GM19468 (cell line): ENCODE measurements around the gene NKD1.

Source experiments
- ATAC-seq: cut with Tn5 transposase; IDR thresholded peaks from one replicate; pipeline ENCODE4 v1.9.1; 2021; ENCODE audit warnings: mild to moderate bottlenecking, moderate library complexity, moderate number of reproducible peaks; ENCODE audit not compliant: unreplicated experiment; ENCODE audit errors: extremely low read depth

NKD1 gene

DNA sequence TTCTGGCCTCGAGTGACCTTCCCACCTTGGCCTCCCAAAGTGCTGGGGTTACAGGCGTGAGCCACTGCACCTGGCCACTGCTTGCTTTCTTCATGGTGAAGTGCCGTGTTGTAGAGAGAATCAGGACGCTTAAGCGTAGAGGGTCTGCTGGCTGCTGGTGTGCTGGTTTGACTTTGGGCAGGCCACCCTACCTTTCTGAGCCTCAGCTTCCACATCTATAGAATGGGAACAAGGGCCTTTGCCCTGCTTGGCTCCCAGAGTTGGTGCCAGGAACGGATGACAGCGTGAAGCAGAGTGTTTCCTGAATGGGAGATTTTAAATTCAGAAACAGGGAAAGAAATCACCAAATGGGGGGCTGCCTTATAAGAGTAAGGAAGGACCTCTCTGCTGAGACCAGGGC, 60.9 kb downstream of the NKD1 start:
- no peak for ATAC-seq

DNA sequence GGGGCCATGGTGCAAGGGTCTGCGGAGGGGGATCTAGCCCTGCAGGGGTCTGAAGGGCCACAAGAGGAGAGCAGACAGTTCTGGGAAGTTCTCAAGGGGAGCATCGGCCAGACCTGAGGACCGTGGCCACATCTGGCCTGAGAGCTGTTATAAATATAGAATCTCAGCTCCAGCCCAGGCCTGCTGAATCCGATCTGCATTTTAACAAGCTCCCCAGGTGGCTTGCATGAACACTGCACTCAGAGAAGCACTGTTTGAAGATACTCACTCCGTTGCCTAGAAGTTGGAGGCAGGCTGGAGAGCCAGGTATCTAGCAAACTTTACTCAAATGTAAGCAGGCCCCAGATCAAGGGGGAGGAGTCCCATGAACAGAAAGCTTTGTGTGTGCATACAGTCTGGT, 61.3 kb downstream of the NKD1 start:
- no peak for ATAC-seq

DNA sequence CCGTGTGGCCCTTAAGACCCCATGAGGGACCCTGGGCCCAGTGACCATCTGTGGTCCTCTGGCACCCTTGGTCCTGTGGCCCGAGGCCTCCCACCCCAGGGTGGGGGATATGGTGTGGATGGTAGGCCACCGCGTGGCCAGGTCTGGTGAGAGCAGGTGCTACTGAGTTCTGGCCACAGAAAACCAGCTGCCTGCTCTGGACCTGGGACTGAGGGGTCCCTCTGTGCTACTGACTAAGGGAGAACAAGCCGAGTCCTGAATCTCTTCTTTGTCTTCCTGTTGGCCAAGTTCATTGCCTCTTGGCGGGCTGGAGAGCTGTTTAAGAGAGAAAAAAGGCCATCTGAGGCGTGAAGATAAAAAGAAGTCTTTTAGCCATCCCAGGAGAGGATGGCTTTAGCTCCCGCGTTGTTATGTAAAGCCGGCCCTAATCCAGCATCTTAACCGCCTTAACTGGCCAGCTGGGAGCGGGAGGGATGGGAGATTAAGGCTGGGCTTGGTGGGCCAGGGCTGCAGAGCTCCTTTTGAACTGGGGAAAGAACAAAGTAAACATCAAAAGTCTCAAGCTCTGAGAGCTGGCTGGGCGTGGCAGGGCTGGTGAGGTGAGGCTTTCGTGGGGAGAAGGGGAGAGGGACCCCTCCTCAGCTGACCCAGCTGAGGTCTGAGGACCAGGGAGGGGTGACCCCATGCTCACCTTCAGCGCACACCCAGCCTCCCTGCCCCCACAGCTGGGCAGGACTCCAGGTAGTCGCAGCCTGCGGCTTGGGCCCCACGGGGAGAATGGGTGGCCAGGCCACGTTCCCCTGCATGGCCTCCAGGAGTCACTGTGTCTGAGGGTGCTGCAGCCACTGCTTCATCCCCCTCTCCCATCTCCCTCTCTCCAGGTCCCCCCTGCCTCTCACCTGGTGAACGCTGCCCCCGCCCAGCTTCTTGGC, 62.4 kb downstream of the NKD1 start:
- no peak for ATAC-seq

DNA sequence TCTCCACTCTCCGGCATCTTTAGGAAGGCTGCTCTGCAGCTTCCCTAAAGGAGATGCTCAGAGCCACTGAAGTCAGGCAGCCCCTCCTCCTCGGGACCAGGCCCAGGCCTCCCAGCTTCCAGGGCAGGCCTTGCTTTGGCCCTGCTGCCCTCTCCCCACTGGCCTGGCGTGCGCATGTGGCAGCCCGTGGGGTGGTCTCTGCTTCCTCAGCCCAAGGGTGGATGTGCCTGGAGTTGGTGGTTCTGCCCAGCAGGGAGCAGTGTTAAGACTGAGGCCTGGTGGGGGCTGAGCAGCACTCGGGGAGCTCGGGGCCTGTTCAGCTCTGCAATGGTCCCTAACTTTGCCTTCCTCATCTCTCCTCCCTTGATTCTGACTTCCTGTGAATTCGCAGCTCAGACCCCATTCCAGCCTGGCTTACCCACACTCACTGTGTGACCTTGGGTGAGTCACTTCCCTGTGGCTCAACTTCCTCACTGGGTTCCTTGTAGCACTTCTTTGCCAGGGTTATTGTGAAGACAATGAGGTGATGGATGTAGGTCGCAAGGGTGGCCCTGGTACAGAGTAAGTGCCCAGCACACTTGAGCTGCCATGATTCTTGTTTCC, 63.2 kb downstream of the NKD1 start:
- no peak for ATAC-seq

DNA sequence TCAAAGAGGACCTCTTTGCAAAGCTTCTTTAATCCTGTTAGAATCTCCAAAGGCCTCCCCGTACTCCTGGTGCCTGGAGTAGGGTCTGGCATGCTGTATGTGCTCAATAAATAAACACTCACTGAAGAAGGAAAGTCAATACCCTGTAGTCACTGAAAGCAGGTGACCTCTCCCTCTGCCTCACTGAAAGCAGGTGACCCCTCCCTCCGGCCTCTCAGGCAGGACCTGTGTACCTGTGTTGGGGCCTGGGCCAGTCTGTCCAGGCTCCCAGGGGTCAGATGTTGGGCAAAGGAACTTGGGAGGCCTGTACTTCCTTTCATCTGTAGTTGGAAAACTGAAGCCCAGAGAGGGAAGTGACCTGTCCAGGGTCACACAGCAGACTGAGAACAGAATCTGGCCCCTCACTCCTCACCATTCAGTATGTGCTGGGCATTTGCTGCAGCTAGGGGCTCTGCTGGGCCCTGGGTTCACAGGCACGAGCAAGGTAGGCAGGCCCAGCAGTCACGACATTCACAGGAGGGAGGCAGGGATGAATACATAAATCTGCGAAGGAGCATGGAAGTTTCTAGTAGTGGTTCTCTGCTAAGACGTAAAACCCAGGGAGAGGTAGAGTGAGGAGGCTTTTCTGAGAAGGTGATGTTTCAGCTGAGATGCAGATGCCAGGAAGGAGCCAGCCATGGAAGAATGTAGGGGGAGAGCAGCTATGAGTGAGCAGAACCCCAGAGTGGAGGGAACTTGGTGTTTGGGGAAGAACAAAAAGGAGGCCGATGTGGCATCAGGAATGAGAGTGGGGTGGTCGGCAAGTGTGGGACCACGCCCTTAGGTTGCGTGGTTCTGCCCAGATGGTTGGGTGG, 64.0 kb downstream of the NKD1 start:
- ATAC-seq = no peak

DNA sequence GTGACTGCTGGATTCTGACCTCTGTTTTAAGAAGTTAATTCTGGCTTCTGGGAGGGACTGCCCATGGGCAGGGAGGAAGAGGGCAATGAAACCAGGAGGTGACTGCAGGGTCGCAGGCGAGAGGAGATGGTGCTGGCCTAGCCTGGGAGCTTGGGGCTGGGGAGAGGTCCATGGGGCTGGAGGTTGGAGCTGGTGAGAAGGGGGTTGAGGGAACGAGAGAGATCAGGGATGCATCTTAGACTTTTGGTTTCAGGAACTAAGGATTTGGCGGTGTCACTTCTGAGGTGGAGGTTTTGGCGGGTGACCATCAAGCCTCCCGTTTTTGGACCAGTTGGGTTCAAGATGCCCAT, 64.6 kb downstream of the NKD1 start:
- ATAC-seq = no peak

DNA sequence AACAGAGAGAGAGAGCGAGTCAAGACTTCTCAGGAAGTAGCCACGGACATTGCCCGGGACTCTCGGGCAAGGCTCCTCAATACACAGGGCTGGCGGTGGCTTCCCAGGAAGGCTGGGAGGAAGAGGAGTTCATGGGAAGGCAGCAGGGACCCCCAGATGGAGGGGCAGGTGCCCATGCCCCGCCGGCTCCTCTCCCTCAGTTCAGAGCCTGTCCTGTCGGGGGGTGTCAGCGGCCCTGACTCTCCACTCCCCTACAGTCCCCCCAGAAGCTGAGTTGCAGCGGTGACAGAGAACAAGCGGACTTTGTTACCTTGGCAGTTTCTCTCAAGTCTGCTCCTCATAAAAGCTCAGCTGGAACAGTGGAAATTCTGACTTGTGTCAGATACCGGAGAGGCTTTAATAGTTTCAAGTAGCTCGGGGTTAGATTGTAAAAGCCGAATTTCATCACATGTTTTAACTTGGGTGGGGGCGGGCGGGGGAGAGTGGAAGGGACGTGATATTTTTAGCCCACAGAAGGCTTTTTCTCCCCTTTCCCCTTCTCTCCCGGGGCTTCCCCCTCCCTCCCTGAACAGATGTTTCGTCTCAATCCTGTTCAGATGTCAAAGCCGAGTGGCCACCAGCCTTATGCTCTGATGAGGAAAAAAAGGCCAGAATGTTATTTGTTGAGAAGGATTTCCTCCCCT, 65.2 kb downstream of the NKD1 start:
- no peak for ATAC-seq

DNA sequence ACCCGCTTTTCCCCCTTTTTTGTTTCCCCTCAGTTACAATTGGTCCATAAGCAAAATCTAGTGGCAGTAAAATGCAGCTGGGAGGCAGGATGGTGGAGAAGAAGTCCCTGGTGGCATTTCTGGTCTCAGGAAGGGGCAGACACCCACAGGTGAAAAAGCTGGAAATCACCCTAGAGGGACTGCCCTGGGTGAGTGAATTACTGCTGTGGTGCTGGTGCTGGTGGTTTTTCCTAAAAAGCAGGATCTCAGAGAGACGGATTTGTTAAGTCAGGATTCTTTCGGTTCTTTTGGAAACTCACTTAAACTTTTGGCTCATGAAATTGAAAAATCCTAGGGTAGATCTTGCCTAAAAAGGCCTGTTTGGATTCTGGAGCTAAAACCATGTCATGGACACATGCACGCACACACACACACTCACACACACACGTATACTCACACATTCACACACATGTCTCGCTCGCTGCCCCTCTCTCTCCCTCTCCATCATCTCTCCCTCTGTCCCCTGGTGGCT, 65.8 kb downstream of the NKD1 start:
- ATAC-seq = no peak

DNA sequence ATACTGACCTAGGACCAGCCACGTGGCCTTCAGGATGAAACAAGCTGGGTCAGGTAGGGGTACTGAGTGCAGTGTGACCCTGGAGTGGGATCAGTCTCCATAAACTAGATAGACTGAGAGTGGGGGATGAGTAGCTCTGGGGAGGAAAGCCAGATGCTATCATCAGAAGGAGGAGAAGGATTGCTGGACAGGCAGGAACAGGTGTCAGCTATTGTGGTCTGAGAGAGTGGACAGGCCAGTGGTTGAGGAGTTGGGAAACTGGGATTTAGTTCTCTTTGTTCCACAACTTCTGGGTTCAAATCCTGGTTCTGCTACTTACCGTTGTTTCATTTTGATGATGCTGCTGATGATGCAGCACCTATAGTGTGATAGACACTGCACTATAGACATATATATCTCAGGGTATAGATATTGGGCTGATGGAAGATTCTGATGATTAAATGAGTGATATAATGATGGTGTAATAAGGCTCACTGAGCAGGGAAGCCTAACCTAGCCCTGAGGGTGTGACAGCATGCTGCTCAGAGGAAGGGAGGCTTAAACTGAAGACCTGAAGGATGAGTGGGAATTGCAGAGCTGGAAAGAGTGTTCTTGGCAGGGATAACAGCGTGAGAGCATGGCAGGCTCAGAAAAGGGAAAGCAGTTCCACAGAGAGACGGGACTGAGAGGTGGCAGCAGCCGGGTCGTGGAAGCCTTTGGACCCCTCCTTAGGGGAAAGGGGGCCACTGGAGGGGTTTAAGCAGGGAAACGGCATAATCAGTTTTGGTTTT, 66.9 kb downstream of the NKD1 start:
- no peak for ATAC-seq

DNA sequence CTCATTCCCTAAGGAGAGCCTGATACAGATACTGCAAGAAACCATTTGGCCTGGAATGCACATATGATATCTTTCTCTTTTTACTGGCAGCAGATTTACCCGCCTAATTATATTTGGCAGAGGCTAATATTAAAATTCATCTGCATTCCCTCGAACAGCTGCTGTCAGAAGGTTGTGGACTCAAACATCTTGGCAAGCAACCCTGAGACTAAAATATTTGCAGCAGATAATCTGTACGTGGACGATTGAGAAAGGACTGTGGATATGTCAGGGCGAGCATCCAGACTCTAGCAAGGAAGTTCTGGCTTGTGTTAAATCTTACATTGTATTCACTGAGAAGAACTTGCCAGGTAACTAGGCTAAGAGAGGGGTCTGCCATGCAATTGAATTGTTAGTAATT, 67.7 kb downstream of the NKD1 start:
- no peak for ATAC-seq

DNA sequence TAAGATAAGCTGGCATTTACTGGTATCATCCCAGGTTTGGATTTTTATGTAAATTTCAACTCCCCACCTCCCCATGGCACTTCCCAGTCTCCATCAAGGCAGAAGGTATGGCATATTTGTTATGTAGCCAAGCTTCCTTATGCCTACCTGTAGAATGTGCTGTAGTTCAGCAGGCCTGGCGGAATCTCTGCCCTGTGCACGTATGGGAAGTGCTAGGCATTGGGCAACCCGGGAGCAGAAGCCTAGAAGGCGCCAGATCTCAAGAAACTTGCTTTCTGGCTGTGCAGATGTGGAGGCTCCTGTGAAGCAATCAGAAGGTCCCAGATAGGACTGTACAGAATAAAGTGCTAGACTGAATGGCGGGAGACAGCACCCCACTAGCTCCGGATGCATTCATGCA, 68.2 kb downstream of the NKD1 start:
- ATAC-seq = no peak

DNA sequence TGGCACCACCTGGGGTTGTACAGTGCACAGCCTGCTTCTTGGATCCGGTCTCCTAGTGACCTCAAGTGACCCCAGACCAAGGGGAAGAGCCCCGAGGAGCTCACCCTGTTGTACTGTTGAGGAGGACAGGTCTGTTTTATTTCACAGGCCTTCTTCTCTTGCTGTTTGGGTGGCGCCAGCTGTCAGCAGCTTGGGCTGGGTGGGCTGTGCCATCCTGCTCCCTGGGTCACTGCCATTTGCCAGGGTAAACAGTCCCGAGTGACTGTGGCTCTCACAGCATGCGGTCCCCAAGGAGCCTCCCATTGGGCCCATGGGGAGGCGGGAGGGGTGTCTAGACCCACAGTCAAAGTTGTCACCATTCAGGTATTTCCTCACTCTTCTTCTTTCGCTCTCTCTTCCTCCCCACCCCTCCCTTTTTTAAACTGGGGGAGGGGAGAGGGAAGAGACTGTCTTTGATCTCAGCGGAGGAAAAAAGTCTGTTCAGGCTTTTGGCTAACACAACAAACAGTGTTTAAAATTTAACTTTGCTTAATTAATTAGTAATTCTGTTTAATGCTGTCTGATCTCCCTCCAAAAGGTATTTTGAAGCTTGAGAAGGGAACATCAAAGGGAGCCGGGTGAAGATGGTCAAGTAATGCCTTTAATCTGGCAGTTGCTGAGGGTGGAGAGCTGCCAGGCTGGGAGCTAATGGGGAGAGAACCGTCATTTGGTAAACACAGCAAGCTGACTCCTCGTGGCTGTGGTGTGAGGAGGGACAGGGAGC, 68.9 kb downstream of the NKD1 start:
- ATAC-seq = no peak

DNA sequence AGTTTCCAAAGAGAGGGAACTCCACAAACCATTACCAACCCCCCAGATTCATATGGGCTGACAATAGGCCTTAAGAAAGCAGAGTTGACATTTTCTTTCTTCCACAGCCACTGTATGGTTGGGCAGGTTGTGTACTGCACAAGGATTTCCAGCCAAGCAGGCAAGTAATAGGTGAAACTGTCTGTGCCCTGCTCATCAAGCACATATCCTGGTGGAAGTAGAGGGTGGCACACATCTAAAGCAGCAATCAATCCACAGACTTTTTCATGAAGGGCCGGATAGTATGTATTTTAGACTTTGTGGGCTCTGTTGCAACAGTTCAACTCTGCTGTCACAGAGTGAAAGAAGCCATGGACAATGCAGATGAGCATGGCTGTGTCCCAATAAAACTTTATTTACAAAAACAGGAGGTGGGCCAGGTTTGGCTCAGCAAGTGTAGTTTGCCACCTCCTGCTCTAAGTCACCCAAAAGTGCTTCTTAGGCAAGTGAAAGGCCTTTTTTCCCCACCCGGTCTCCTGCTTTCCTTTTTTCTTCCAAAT, 69.5 kb downstream of the NKD1 start:
- no peak for ATAC-seq

DNA sequence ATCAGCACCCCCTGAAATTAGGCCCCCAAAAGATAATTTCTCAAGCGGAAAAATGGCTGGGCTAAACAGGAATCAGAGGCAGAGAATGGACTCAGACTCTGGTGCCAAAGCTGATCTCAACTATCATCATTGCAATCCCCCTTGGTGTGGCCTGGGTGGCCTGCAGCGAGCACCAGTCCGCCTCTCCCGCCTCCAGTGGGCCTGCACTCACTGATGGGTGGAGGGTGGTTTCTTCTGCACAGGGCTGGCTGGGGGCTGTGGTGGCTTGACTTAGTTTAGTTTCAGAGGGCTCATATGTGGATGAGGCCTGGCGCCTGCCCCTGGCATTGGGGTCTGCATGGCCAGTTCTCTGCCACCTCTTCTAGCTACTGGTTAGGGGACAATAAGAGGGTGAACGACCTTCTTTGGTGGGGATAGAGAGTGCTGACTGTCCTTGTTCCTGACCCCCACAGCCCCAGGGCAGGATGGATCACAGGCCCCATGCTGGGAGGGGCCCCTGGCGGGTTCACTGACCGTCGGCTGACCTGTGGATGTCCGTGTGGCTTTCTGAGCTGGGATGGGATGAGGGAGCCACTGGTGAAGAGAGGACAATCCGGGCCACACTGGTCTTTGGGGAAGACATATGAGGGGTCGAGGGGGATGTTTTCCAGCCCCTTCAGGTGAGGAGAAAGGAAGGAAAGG, 70.2 kb downstream of the NKD1 start:
- ATAC-seq = no peak

DNA sequence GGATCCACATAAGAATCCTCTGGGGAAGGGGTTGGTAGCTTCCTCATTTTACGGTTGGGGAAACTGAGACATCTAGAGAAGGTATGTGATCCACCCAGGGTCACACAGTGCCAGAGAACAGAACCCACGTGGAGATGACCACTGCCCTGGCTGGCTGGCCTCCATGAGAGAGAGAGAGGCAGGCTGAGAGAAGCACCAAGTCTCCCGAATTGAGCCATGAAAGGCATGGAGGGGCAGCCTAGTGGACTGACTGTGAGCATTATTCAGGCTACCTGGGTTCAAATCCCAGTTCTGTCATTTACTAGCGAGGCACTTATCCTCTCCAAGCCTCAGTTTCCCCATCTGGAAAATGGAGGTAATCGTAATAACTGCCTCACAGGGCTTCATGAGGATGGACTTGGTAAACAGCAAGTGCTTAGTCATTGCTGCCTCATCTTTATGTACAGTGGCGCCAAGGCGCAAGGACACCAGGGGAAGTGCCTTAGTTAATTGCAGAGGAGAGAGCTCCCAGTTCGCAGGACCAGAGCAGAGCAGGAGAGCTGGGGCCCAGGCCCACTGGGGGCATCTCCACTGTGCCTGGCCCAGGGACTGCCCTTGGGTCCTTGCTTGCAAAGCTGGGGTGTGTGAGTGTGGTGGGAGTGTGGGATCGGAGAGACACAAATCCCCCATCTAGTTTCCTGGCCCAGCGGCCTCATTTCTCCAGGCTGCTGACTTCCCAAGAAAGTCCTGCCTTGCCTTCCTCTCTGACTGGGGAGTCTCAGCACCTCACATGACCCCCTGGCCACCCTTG, 71.7 kb downstream of the NKD1 start:
- no peak for ATAC-seq

DNA sequence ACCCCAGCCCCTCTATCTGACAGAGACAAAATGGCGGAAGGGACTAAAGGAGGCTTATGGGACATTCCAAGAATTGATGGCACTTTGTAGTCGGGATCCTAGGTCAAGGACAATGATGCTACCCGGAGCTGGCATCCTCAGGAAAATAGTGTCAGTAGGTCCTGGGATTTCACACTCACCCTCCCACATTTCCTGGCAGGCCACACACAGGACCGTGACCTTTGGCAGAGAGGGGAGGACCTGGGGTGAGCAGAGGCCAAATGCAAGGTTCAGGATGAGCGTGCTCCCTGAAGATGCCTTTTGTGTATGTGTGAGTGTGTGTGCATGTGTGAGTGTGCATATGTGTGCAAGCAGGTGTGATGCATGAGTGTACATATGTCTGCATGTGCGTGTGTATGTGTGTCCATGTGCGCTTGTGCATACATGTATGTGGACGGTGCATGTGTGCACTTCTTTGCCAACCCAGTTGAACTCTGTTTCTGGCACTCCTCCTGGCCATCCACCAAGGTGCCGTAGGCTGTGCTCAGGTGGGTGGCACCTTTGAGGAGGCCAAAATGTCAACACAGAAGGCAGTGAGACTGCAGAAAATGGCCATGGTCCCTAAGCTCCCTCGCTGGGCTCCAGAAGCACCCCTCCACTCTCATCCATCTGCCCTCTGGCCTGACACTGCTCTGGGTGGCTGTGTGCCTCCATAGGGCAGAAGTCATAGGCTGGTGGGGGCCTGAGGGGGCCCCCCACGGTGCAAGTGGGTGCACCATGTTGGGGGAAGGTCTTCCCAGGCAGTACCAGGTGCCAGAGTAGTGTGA, 72.7 kb downstream of the NKD1 start:
- no peak for ATAC-seq

DNA sequence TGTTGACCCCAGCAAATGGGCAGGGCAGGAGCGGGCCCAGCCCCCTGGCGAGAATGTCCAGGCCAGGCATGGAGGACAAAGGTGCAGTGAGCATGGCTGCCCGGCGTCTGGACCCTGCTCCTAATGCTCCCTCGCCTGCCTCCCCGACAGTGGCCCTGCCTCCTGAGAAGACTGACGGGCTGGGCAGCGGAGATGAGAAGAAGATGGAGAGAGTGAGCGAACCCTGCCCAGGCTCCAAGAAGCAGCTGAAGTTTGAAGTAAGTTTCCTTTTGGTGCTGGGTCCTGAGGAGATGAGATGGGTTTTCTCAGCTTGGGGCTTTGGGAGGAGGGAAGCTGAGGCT, 73.2 kb downstream of the NKD1 start:
- ATAC-seq = no peak
